H1 (cell line): ENCODE data around the gene SYP. TPM values are rescaled to one million over a fixed set of nuclear protein-coding genes. Genes with fewer than 3 reads are reported as not detected.

Source experiments
- CTCF ChIA-PET: fragments of 300-600 bp; sonication (Branson Sonifier 250); formaldehyde crosslinking; loops from one replicate; lab custom pipeline; 2021; ENCODE audit not compliant: partially characterized antibody; lab: Charles Lee
- POLR2A ChIA-PET: fragments of 300-600 bp; sonication (Branson Sonifier 250); formaldehyde crosslinking; loops from one replicate; lab custom pipeline; 2021; ENCODE audit warnings: inconsistent platforms; ENCODE audit not compliant: partially characterized antibody; lab: Charles Lee
- DNase-seq, 2 experiments: peaks; one replicate each; pipeline versions ENCODE4 v3.0.0 to v3.0.0-alpha.2; 2010 to 2022; ENCODE audit warnings: low spot score in 2 of 2, low read depth in 1 of 2, mixed read lengths in 1 of 2
- FAIRE-seq: peaks from 2 replicates; lab custom pipeline; 2011; peaks lifted over from hg19 to GRCh38; lab: Jason Lieb, UNC
- H2AFZ ChIP-seq: 2 replicates; pipeline ENCODE4 v1.8.1; 2012; ENCODE audit warnings: low read length, inconsistent platforms
- H2AK5ac ChIP-seq: 2 replicates; pipeline ENCODE4 v1.6.1; 2013; ENCODE audit warnings: low read depth, low read length
- H2BK120ac ChIP-seq: replicated peaks from 2 replicates; pipeline ENCODE3; 2013; ENCODE audit warnings: low read depth, low read length, inconsistent platforms
- H2BK12ac ChIP-seq: 2 replicates; pipeline ENCODE4 v1.6.1; 2013; ENCODE audit warnings: low read depth, low read length
- H2BK15ac ChIP-seq: 2 replicates; pipeline ENCODE4 v1.6.1; 2013; ENCODE audit warnings: low read length
- H2BK20ac ChIP-seq: 2 replicates; pipeline ENCODE4 v1.6.1; 2013; ENCODE audit warnings: low read length
- H2BK5ac ChIP-seq: 2 replicates; pipeline ENCODE4 v1.6.1; 2013; ENCODE audit warnings: low read depth, low read length
- H3K14ac ChIP-seq: 2 replicates; pipeline ENCODE4 v1.6.1; 2013; ENCODE audit warnings: inconsistent platforms; ENCODE audit not compliant: insufficient read length
- H3K18ac ChIP-seq: 2 replicates; pipeline ENCODE4 v1.6.1; 2013; ENCODE audit warnings: low read length; ENCODE audit errors: extremely low read depth
- H3K23ac ChIP-seq: 2 replicates; pipeline ENCODE4 v1.6.1; 2013; ENCODE audit warnings: inconsistent platforms; ENCODE audit not compliant: insufficient read length
- H3K23me2 ChIP-seq: 2 replicates; pipeline ENCODE4 v1.6.1; 2013; ENCODE audit warnings: low read depth, low read length
- H3K27ac ChIP-seq: 2 replicates; pipeline ENCODE4 v1.6.1; 2011; ENCODE audit warnings: low read depth, low read length, inconsistent platforms
- H3K27me3 ChIP-seq, 4 experiments: replicated peaks in 1 of 4; 1 replicate in 1 of 4; 2 replicates in 3 of 4; pipeline versions ENCODE4 v1.6.1 to v1.8.1; 2011 to 2013; ENCODE audit warnings: low read length in 3 of 4, mild to moderate bottlenecking in 3 of 4, inconsistent platforms in 2 of 4, mixed read lengths in 2 of 4, moderate library complexity in 1 of 4; ENCODE audit not compliant: control insufficient read depth in 3 of 4, insufficient read depth in 3 of 4; ENCODE audit errors: extremely low read depth in 1 of 4
- H3K36me3 ChIP-seq, 4 experiments: 2 replicates each; pipeline versions ENCODE4 v1.6.1 to v1.8.1; 2011 to 2013; ENCODE audit warnings: mild to moderate bottlenecking in 4 of 4, low read length in 3 of 4, moderate library complexity in 2 of 4, control low read depth in 1 of 4, inconsistent platforms in 1 of 4; ENCODE audit not compliant: insufficient read depth in 4 of 4, control insufficient read depth in 2 of 4
- H3K4ac ChIP-seq: replicated peaks from 2 replicates; pipeline ENCODE3; 2013; ENCODE audit warnings: low read length, low read depth, mixed read lengths, inconsistent platforms; ENCODE audit not compliant: insufficient read length
- H3K4me1 ChIP-seq, 4 experiments: replicated peaks in 1 of 4; 1 replicate in 1 of 4; 2 replicates in 3 of 4; pipeline versions ENCODE4 v1.6.1 to v1.8.1; 2011 to 2013; ENCODE audit warnings: low read length in 3 of 4, inconsistent platforms in 2 of 4, mixed read lengths in 1 of 4; ENCODE audit not compliant: insufficient read depth in 4 of 4, control insufficient read depth in 3 of 4
- H3K4me2 ChIP-seq, 2 experiments: 2 replicates each; pipeline versions ENCODE4 v1.6.1 to v1.8.1; 2011 to 2013; ENCODE audit warnings: low read depth in 2 of 2, low read length in 2 of 2, control low read depth in 1 of 2, inconsistent platforms in 1 of 2, mild to moderate bottlenecking in 1 of 2; ENCODE audit not compliant: insufficient read depth in 1 of 2
- H3K4me3 ChIP-seq, 4 experiments: fragments of 200-600, 300-600 bp in 1 of 4; sonication (generic), shearing (Covaris generic), sonication (Bioruptor Twin) in 1 of 4; 2 replicates each; pipeline versions ENCODE4 v1.5.1 to v1.8.1; 2011 to 2016; ENCODE audit warnings: low read length in 4 of 4, low read depth in 3 of 4, control low read depth in 2 of 4, inconsistent platforms in 2 of 4, mild to moderate bottlenecking in 2 of 4, mixed read lengths in 1 of 4, moderate library complexity in 1 of 4; ENCODE audit not compliant: insufficient read depth in 2 of 4; ENCODE audit errors: extremely low read depth in 1 of 4
- H3K56ac ChIP-seq: replicated peaks from 2 replicates; pipeline ENCODE3; 2013; ENCODE audit warnings: low read depth, mild to moderate bottlenecking, mixed read lengths, low read length, inconsistent platforms; ENCODE audit not compliant: insufficient read length
- H3K79me1 ChIP-seq: 2 replicates; pipeline ENCODE4 v1.6.1; 2013; ENCODE audit warnings: low read depth, low read length, control low read depth
- H3K79me2 ChIP-seq, 2 experiments: 2 replicates each; pipeline versions ENCODE4 v1.6.1 to v1.8.1; 2012 to 2013; ENCODE audit warnings: low read length in 2 of 2, mild to moderate bottlenecking in 2 of 2, inconsistent platforms in 1 of 2; ENCODE audit not compliant: insufficient read depth in 2 of 2, control insufficient read depth in 1 of 2
- H3K9ac ChIP-seq, 4 experiments: replicated peaks in 1 of 4; 1 replicate in 1 of 4; 2 replicates in 3 of 4; pipeline versions ENCODE4 v1.6.1 to v1.8.1; 2011 to 2013; ENCODE audit warnings: low read depth in 3 of 4, low read length in 3 of 4, control low read depth in 2 of 4, mild to moderate bottlenecking in 2 of 4, moderate library complexity in 2 of 4, inconsistent platforms in 1 of 4; ENCODE audit errors: extremely low read depth in 1 of 4
- H3K9me3 ChIP-seq, 2 experiments: 2 replicates each; pipeline versions ENCODE4 v1.6.1 to v1.8.1; 2012 to 2013; ENCODE audit warnings: mild to moderate bottlenecking in 2 of 2, moderate library complexity in 2 of 2, control low read depth in 1 of 2, inconsistent platforms in 1 of 2, low read depth in 1 of 2, low read length in 1 of 2, mixed read lengths in 1 of 2; ENCODE audit not compliant: insufficient read depth in 2 of 2
- H4K20me1 ChIP-seq, 2 experiments: replicated peaks in 1 of 2; 2 replicates each; pipeline versions ENCODE3 to v1.8.1; 2011 to 2013; ENCODE audit warnings: inconsistent platforms in 2 of 2, low read length in 2 of 2, mild to moderate bottlenecking in 1 of 2; ENCODE audit not compliant: insufficient read depth in 2 of 2, control insufficient read depth in 1 of 2
- H4K5ac ChIP-seq: 2 replicates; pipeline ENCODE4 v1.6.1; 2013; ENCODE audit warnings: low read length, low read depth, mixed read lengths, inconsistent platforms; ENCODE audit not compliant: insufficient read length
- H4K8ac ChIP-seq: 2 replicates; pipeline ENCODE4 v1.8.0; 2013; ENCODE audit warnings: mild to moderate bottlenecking, moderate library complexity, low read length, inconsistent platforms; ENCODE audit not compliant: insufficient read depth; ENCODE audit errors: extremely low read depth
- H4K91ac ChIP-seq: replicated peaks from 2 replicates; pipeline ENCODE3; 2013; ENCODE audit warnings: low read length, mixed read lengths, inconsistent platforms; ENCODE audit not compliant: insufficient read length
- BCL11A ChIP-seq, 2 experiments: IDR thresholded peaks; one replicate each; pipeline ENCODE4 v1.6.1; 2011; ENCODE audit warnings: low read depth in 2 of 2, low read length in 2 of 2, mild to moderate bottlenecking in 2 of 2
- CHD2 ChIP-seq: IDR thresholded peaks from 2 replicates; pipeline ENCODE4 v1.6.1; 2012; ENCODE audit warnings: low read length, improper control_type of control experiment
- EP300 ChIP-seq, 2 experiments: IDR thresholded peaks; 1 replicate in 1 of 2; 2 replicates in 1 of 2; pipeline ENCODE4 v1.6.1; 2011 to 2012; ENCODE audit warnings: low read depth in 2 of 2, low read length in 2 of 2, mild to moderate bottlenecking in 2 of 2, borderline replicate concordance in 1 of 2, inconsistent platforms in 1 of 2, moderate library complexity in 1 of 2
- JUN ChIP-seq: IDR thresholded peaks from 2 replicates; pipeline ENCODE4 v1.6.1; 2011; ENCODE audit warnings: low read depth, mild to moderate bottlenecking, improper control_type of control experiment, low read length
- KDM4A ChIP-seq: IDR thresholded peaks from one replicate; pipeline ENCODE4 v1.7.1; 2012; ENCODE audit warnings: low read depth, mild to moderate bottlenecking, moderate library complexity, low read length, inconsistent platforms; ENCODE audit not compliant: severe bottlenecking
- MAX ChIP-seq: IDR thresholded peaks from 2 replicates; pipeline ENCODE4 v1.6.1; 2012; ENCODE audit warnings: inconsistent platforms
- POLR2A ChIP-seq, 2 experiments: IDR thresholded peaks; 1 replicate in 1 of 2; 2 replicates in 1 of 2; pipeline ENCODE4 v1.6.1; 2011; ENCODE audit warnings: low read depth in 2 of 2, low read length in 2 of 2, mild to moderate bottlenecking in 2 of 2; ENCODE audit errors: control extremely low read depth in 1 of 2
- SRF ChIP-seq: IDR thresholded peaks from 2 replicates; pipeline ENCODE4 v1.6.1; 2011; ENCODE audit warnings: mild to moderate bottlenecking, low read depth, low read length, moderate library complexity
- TAF7 ChIP-seq: optimal IDR thresholded peaks from 2 replicates; pipeline ENCODE3; 2011; ENCODE audit warnings: low read depth, mild to moderate bottlenecking, inconsistent platforms, low read length, moderate library complexity, borderline replicate concordance
- WGBS, 2 experiments: shearing (Covaris generic) in 1 of 2; methylation state at CpG; one replicate each; pipeline versions ENCODE4 v1.1.6 to v1.1.7; 2013 to 2015; ENCODE audit warnings: low lambda C conversion rate in 2 of 2, mixed read lengths in 2 of 2, inconsistent platforms in 1 of 2, low coverage in 1 of 2, missing lambda C conversion rate in 1 of 2; ENCODE audit not compliant: insufficient replicate concordance in 2 of 2, insufficient coverage in 1 of 2, insufficient read length in 1 of 2; ENCODE audit errors: extremely low coverage in 1 of 2, missing lambda C conversion rate in 1 of 2; 5-methylcytosine and 5-hydroxymethylcytosine counted together
- polyA plus RNA-seq, 7 experiments: library from polyadenylated mRNA; depleted of rRNA in 3 of 7; stranded (reverse) in 5 of 7; unstranded in 2 of 7; fragments of >200 nt in 5 of 7; fragments of 200-250 nt in 2 of 7; gene quantifications; 1 replicate in 5 of 7; 2 replicates in 1 of 7; 4 replicates in 1 of 7; pipeline versions ENCODE4 v1.2.1 to v1.2.3, GENCODE V29; 2011 to 2013; ENCODE audit warnings: missing spikeins in 2 of 7, mixed read lengths in 2 of 7
- total RNA-seq: library from RNA; stranded (reverse); fragmentation: NEBNext Ultra II Directional; extraction: Animal tissue kit (Norgen Biotek cat#: 25700); gene quantifications from 2 replicates; pipeline ENCODE4 v1.2.1, GENCODE V29; 2021

Gene SYP
- total and polyA plus RNA-seq, 2 of the 8 experiments (the other 6 are each of a cell fraction or from before 2014, with no cell fraction given) = 4.3 to 10.8 TPM

GRCh38 chrX:49175435-49176274 is 24.3 kb downstream of the SYP start:
- Histone ChIP-seq H3K27me3 (peaks cover 0 to 8% (median 5%) of the 10 kb centered on the region in 4 experiments; a peak in 5 of 7 replicates), H4K5ac (no peak overlapping the region), H3K4me3 (no peak overlapping the region), H3K9me3 (no peaks in the 10 kb centered on the region), H3K4me1 (no peaks in the 10 kb centered on the region), H3K4ac (no peak overlapping the region), H2BK15ac (no peak overlapping the region), H3K56ac (no peak overlapping the region), H3K4me2 (no peak overlapping the region), H3K79me2 (no peaks in the 10 kb centered on the region), H2BK20ac (no peak overlapping the region), H3K9ac (no peak overlapping the region), H3K79me1 (no peaks in the 10 kb centered on the region), H3K36me3 (peaks cover 0 to 12% (median 3%) of the 10 kb centered on the region in 4 experiments; a peak in 5 of 8 replicates), H3K27ac (no peak overlapping the region), H2AK5ac (no peak overlapping the region), H4K20me1 (peaks cover 0 to 5% of the 10 kb centered on the region in 2 experiments), H2AFZ (no peak overlapping the region), H3K23ac (no peak overlapping the region), H2BK12ac (no peak overlapping the region), H3K14ac (no peak overlapping the region), H3K23me2 (peaks cover 5% of the 10 kb centered on the region; the same call in 1 of the 2 replicates), H4K91ac (no peak overlapping the region), H4K8ac (no peak overlapping the region), H2BK5ac (no peak overlapping the region), H2BK120ac (no peak overlapping the region), H3K18ac (no peak overlapping the region)
- ChIA-PET POLR2A (interaction anchor here (1.2 kb wide), 1 partner anchor 60 kb away, joined by 3 read pairs; no protein-coding TSS in a partner anchor), CTCF (no interaction called here)
- 100% methylated on average over 8 of the region's 43 CpGs; no CpG with 5 or more reads in 1 of the 2 experiments for WGBS, 2 experiments
- DNase-seq (no peak), FAIRE-seq (no peak)
- TF ChIP-seq BCL11A (IDR thresholded peaks at IDR 0.05; ENCODE audit: low read depth in 2 of 2, low read length in 2 of 2) = no peak
- no peak for TF ChIP-seq CHD2
- TF ChIP-seq MAX = no peak
- TF ChIP-seq EP300 (IDR thresholded peaks at IDR 0.05; ENCODE audit: borderline replicate concordance in 1 of 2, low read depth in 2 of 2, low read length in 2 of 2) = no peak
- TF ChIP-seq SRF = no peak
- no peak for TF ChIP-seq POLR2A (IDR thresholded peaks at IDR 0.05; ENCODE audit: control extremely low read depth in 1 of 2, low read depth in 2 of 2, low read length in 2 of 2)
- TF ChIP-seq JUN = no peak
- TF ChIP-seq TAF7 = no peak
- no peak for TF ChIP-seq KDM4A
